GM18511 (cell line): ENCODE measurements around the gene ELL.

Source experiments
- ATAC-seq: cut with Tn5 transposase; IDR thresholded peaks from one replicate; pipeline ENCODE4 v1.9.1; 2021; ENCODE audit warnings: mild to moderate bottlenecking, moderate library complexity; ENCODE audit not compliant: unreplicated experiment

ELL gene

GRCh38 chr19:18450021-18450930, 71.6 kb downstream of the ELL start:
- ATAC-seq: no peak

GRCh38 chr19:18449552-18449951, 72.3 kb downstream of the ELL start:
- ATAC-seq: no peak

DNA sequence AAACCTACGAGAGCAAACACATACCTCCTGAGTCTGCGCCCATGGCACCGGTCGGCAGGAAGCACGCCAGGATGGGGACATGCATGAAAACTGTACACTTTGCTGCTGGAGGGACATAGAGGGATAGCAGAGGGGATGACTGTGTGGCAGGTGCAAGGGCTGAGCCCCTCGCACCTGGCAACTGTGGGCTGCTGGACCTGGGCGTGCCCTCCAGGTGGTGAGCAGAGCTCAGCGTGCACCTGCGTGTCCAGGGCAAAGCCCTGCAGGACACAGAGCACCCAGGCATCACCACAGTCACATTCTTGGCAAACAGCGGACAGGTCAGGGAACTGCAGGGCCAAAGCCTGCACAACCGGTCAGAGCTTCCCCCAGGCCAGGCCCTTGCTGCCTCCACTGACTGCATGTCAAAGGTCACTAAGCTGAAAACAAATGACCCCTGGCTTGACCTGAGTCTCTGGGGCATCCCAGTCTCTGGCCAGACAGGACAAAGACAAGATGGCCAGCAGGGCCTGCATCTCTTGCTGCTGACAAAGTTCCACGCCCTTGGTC, 75.0 kb downstream of the ELL start:
- no peak for ATAC-seq

DNA sequence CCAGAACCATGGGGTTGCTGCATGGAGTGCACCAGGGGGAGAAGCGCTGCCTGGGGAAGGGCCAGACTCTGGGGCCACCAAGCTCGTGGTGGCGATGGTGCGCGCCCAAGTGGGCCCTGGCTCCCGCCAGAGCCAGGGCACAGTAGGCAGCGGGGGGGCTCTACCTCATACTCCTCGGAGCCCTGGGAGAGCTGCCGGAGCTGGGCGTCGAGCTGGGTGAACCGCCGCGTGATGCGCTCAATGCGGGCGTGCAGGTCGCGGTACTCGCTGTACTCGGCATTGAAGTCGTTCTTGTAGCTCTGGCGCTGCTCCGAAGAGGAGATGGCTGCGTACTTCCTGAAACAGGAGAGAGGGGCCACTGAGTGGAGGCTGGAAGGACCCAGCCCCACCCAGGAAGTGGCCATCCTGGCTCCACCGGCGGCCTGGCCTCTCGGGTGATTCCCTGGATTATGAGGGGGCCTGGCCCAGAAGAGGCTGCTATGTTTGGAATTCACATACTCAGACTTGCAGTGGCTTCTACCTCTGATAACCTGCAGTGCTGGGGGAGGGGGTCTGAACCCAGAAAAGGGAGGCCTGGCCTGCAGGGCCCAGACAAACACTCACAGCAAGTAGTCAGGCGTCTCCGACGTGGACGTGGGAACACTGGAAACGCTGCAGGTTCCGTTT, 75.6 kb downstream of the ELL start:
- no peak for ATAC-seq

- no peak for ATAC-seq
Observed at GRCh38 chr19:18445262-18445948, 76.5 kb downstream of the ELL start.

GRCh38 chr19:18444513-18444912, 77.4 kb downstream of the ELL start:
- no peak for ATAC-seq

- no peak for ATAC-seq
Observed at GRCh38 chr19:18443831-18444230, 78.0 kb downstream of the ELL start.

DNA sequence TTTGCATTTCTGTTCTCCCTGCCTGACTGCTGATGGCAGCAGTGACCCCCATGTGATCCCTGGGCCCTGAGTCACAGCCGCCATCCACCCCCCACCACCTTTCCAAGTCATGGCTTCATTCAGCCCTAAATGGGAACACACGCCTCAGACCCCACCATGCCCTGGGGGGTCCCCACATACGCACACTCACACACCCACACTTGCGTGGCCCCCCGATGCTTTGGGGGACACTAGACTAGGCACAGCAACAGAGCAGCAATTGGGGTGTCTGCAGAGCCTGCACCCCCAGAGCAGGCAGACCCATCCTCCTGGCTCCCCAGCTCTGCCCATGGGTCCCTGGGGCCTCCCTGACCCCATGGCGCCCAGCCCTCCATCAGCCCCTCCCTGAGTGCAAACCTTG, 78.5 kb downstream of the ELL start:
- ATAC-seq: no peak

DNA sequence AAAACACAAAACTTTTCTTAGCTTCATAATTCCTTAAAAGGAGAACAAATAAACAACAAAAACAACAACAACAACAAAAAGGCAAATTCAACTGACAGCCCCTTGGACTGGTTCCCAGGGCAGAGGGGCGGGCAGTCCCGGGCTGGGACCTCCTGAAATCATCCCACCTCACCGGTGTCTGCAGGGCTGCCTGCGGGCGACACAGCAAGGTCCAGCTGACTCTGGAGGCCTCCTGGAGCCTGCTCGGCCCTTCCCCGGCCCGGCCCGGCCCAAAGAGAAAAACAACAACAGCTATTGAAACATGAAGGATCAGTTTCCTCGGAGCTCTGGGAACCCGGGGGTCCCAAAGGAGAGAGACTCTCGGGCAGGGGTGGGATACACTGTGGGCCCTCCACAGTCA, 78.9 kb downstream of the ELL start:
- ATAC-seq: no peak

DNA sequence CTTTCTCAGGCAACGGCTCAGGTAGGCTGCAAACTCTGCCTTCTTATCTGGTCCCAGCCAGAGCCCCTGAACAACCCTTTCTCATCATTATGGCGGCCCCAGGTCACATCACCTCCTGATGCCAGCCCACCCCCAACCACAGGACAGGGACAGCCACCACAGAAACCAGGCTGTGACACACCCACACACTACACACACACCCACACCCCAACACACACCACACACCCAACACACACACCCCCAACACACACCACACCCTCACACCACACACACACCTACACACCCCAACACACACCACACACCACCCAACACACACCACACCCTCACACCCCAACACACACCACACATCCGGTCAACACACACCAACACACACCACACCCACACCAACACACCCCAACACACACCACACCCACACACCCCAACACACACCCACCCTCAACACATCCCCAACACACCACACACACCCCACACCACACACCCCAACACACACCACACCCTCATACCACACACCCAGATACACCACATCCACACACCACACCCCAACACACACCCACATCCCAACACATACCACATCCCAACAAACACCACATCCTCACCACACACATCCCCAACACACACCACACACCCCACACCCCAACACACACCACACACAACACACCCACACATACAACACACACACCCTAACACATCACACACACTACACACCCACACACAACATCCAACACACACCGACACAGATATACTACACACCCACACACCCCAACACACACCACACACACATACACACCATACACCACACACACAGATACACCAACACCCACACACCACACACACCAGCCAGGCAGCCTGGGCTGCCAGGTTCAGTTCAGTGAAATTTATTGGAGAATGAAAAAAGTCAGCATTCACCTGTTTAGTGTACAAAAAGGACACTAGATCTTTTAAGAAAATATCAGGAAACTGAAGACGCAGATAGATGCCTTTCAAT, 79.8 kb downstream of the ELL start:
- ATAC-seq: no peak

- no peak for ATAC-seq
Observed at GRCh38 chr19:18440936-18441803, 80.7 kb downstream of the ELL start.

GRCh38 chr19:18440415-18440877, 81.4 kb downstream of the ELL start:
- no peak for ATAC-seq

- no peak for ATAC-seq
Observed at GRCh38 chr19:18439910-18440237, 82.0 kb downstream of the ELL start.

DNA sequence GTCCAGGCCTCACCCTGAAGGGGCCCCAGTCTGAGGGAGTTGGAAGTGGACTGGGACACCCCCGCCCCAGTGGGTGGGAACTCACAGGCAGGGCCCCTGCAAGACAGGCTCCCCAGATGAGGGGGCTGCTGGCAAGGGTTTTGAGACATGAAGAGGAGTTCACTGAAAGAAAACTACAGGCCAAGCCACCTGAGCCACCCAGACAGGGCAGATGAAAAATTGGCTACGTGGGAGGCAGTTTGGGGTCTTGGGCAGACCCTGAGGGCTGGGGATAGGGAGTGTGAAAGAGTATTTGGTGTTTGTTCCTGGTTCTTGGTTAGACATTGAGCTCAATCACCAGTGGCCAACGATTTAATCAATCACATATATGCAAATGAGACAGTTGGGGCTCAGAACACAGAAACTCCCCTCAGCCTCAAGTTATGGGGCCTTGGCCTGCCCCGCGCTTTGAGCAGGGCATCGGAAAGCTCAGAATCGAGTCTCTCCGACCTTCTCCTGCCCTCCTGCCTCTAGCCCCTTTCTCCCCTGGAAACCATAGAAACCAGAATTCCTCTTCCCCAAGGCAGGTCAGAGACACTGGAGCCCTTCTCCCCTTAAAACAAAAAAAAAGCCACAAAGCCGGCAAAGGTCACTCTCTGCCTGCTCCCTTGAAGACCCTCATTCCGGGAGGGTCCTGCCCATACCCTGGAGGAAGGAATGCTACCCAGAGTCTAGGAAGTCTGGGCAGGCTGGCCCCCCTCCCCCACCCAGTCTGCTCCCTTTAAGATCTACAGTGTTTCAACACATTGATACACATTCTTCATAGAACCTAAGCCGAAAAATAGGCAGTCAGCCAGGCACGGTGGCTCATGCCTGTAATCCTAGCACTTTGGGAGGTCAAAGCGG, 82.6 kb downstream of the ELL start:
- ATAC-seq: no peak

- ATAC-seq: no peak
Observed at GRCh38 chr19:18438331-18439024, 83.4 kb downstream of the ELL start.

- peak; percentile 15 for ATAC-seq
Observed at GRCh38 chr19:18437491-18438330, 84.2 kb downstream of the ELL start, which contains the start of gene ISYNA1. ISYNA1 (minus strand) TSS chr19:18438133; CDS start chr19:18437979, 154 bp downstream.
